GM19328 (cell line): ENCODE results near the gene MT1H.

Source experiments
- ATAC-seq: cut with Tn5 transposase; IDR thresholded peaks from one replicate; pipeline ENCODE4 v1.9.1; 2021; ENCODE audit warnings: mild to moderate bottlenecking, moderate library complexity; ENCODE audit not compliant: unreplicated experiment

The MT1H gene

DNA sequence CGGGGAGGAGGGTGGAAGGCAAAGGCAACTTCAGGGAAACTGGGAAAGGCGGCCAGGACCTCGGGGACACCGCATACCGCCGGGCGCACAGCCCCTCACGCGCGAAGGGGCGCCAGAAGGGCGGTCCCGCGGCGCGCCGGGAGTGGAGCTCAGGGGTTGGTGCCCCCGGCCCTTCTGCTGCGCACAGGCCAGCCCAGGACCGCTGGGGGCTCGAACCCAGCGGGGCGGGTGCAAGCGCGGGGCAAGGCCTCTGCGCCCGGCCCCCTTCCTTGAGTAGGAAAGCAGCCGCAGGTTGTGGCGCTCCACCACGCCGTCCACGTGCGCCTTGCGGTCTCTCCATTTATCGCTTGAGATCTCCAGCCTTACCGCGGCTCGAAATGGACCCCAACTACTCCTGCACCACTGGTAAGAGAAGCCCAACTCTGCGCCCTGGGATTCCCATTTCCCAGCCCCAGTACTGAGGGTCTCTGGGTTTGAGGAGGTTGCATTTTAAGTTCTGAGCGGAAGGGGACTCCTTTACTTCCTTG lies 34.1 kb upstream of the MT1H start:
- no peak for ATAC-seq

DNA sequence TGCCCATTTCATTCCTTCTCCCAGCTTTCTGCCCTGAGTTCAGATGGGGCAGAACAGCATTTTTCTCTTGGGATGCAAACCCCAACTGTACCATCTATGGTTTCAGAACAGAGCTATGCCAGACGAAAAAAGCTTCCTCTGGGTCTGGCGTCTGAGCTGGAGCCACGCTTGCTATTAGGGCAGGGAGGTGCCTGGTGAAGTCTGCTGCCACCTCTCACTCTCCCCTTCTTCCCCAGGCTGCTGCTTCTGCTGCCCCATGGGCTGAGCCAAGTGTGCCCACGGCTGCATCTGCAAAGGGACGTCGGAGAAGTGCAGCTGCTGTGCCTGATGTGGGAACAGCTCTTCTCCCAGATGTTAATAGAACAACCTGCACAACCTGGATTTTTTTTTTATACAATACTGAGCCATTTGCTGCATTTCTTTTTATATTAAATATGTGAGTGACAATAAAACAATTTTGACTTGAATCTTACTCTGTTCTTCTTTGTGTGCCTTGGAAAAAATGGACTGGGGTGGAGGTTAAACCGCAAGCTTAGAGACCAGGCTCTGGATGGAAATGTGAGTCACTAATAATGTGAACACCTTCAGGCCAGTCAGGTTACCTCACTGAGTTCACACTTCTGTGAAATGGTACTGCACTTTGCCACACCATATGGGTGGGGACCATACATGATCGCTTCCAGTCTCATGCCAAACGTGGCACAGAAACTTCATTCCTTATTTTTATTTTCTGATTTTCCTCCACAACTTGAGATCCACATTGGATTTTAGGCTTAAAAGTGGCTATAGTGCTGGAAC lies 32.8 kb upstream of the MT1H start:
- no peak for ATAC-seq

DNA sequence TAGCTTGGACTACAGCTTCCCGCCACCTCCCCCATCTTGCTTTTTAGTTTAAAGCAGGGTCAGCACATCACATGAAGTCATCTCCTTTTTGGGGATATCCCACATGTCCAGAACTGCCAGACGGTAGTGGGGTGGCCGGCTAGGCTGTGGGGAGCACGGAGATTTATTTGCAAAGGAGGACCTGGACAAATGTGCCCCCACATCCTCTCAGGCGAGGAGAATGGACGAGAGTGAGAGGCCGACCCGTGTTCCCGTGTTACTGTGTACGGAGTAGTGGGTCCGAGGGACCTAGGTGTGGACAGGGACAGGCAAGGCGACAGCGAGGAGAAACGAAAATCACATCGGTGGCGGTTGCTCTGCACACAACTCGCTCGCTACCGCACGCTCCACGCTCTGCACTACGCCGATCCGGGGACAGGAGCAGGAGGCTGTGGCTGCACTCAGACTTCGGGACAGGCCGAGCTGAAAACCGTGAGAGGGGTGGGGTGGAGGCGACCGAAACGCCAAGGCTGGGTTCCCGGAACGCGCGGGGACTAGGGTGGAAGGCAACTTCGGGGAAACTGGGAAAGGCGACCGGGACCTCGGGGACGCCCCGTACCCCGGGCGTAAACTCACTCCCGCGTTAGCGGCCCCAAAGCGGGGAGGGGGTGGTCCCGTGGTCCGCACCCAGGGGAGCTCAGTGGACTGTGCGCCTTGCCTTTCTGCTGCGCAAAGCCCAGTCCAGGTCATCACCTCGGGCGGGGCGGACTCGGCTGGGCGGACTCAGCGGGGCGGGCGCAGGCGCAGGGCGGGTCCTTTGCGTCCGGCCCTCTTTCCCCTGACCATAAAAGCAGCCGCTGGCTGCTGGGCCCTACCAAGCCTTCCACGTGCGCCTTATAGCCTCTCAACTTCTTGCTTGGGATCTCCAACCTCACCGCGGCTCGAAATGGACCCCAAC lies 31.5 kb upstream of the MT1H start, which contains the start of gene MT1A:
TSS of gene MT1A (plus strand) at position 853 of the 937 bp plus-strand sequence. CDS start at position 926, 73 bp downstream.
- ATAC-seq, result no peak

DNA sequence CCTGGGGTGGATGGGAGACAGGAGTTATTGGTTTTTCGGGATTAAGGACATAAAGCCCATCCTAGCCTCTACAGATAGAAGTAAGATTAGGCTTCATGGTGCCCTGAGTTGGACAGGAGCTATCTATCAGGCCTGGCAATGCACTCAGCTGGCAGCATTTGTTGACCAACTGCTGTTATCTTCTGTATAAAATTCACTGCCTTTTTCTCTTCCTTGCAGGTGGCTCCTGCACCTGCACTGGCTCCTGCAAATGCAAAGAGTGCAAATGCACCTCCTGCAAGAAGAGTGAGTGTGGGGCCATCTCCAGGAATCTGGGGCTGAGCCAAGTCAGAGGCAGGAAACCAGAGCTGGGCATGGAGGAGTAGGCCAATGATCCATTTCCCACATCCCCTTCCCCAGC lies 30.6 kb upstream of the MT1H start:
- no peak for ATAC-seq

DNA sequence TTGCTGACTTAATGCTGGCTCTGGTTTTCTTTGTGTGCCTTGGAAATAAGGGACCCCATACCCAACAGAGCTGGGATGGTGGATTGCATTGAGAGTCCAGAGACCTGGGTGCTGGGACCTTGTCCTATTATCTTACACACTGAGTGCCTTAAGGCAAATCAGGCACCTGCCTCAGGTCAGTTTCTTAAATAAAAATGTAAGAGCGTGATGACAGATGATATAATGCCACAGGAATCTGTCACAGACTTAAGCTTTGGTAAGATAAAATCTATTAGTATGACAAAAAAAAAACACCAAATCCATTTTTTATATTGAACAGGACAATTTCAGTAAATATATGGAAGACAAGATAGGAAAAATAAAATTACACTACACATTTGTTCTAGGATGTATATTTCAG lies 29.5 kb upstream of the MT1H start:
- ATAC-seq, result no peak

DNA sequence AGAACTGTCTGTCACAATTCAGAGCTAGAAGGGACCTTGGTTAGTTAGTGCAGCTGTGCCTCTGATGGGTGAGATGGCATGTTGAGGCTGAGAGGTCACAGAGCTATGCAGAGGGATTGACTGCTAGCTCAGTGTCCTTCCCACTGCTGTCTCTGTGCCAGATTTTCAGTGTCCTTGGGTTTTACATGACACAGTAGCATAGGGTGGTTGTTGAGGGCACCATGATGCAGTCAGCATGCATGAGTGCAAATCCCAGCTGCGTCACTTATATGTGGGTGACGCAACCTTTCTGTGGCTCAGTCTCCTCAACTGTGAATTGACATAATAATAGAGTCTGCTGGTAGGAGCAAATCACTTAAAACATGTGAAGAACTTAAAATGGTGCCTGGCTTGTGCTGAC lies 28.4 kb upstream of the MT1H start:
- ATAC-seq, result no peak

DNA sequence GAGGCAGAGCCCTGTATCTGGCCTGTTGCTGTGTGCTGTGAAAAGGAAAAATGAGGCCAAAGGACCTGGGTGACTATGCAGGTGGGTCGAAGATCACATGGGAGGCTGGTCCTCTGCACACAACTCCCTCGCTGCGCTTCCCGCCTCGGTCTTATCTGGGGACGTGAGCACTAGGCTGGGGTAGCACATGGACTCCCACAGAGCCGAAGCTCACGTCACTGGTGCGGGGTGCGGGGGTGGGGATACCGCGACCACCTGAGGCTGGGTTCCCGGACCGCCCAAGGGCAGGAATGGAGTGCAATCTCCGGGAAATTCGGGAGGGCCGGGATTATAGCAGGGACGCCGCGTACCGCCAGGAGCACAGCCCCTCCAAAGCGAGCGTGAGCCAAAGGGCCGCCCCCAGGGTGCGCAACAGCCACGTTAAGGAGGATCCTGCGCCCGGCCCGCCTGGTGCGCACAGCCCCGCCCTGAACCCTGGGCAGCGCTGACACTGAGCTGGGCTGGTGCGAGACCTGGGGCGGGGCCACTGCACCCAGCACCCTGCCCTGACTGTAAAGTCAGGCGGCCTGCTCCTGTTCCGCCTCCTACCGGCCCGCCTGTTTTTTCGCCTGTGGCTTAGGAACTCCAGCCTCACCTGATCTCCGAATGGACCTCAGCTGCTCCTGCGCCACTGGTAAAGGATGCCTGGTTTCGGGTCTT lies 26.4 kb upstream of the MT1H start:
- no peak for ATAC-seq

DNA sequence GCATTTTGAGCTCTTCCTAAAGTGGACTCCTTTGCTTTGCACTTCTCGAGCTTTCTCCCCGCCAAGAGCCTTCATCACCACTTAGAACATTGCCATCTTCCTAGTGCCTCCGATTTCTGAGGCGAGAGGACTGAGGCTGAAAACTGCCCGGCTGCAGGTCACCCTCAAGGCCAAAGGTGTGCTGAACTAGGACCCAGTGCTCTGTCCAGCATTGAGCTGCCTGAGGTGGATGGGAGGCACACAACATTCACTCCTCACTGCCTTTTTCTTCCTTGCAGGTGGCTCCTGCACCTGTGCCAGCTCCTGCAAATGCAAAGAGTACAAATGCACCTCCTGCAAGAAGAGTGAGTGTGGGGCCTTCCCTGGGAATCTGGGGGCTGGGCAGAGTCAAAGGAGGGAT lies 25.8 kb upstream of the MT1H start:
- ATAC-seq, result no peak

DNA sequence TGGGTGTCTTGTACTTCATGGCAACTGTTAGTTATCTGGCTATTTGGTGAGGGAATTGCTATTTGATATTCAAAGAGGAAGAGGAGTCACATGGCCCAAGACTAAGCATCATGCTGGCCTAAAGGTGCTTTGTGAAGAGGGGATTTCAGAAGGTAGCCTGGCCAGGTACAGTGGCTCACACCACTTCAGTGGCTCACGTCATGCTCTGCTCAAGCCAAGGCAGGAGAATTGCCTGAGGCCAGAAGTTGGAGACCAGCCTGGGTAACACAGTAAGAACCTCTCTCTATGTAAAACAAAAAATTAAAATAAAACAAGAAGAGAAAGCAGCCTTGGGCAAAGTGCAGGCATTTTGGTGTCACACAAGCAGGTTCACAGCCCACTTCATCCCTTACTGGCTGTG lies 24.3 kb upstream of the MT1H start:
- no peak for ATAC-seq

DNA sequence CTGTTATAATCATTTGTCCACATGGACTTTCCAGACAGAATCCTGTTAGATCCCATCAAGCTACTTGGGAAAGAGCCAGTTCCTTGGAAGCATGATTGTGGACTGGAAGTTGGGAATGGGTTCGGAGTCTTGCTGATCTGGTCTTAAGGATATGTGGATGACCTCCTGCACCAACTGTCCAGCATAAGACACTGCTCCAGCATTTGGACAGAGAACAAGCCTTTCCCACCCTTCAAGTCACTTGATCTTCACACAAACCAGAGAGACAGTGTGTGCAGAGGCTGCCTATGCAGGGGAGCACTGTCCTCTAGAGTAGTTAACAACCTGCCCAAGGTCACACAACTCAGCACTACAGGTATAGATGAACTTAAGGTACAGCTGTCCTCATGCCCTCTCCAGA lies 23.8 kb upstream of the MT1H start:
- no peak for ATAC-seq

DNA sequence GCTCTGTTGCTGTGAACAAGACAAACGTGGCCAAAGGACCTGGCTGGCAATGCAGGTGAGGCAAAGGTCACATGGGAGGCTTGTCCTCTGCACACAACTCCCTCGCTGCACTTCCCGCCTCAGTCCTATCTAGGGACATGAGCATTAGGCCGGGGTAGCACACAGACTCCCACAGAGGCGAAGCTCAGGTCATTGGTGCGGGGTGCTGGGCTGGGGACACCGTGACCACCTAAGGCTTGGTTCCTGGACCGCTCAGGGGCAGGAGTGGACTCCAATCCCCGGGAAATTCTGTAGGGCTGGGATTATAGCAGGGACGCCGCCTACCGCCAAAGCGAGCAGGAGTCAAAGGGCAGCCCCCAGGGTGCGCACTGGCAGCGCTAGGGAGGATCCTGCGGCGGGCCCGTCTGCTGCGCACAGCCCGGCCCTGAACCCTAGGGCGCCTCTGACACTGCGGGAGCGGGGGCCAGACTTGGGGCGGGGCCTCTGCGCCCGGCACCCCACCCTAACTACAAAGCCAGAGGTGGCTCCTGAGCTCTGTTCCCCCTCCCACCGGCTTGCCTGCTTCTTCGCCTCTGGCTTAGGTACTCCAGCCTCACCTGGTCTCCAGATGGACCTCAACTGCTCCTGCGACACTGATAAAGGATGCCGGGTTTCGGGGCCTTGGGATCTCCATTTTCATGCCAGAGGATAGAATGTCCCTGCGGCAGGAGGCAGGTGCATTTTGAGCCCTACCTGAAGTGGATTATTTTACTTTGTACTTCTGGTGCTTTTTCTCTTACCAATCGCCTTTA lies 21.8 kb upstream of the MT1H start:
- ATAC-seq, result no peak

DNA sequence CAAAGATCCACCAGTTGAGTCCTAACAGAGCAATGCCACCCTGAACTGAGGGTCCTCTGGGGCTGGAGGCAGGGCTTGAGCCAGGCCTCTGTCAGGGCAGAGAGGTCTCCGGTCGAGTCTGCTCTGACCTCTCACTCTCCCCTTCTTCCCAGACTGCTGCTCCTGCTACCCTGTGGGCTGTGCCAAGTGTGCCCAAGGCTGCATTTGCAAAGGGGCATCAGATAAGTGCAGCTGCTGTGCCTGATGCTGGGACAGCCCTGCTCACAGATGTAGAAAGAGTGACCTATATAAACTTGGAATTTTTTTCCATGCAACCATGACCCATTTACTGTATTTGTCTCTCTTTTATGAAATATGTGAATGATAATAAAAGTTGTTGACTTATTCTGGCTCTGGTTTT lies 20.3 kb upstream of the MT1H start:
- no peak for ATAC-seq

DNA sequence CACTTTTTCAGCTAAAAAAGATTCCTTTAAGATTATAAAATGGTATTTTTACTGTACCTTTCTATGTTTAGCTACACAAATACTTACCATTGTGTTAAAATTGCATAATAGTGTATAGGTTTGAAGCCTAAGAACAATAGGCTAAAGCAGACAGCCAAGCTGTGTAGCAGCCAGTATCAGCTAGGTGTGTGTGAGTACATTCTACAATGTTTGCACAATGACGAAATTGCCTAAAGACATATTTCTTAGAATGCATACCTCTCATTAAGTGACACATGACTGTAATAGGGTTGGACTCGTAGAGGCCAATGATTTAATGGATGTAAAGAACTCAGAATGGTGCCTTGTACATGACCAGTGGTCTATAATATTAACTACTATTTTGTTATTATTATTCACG lies 19.8 kb upstream of the MT1H start:
- no peak for ATAC-seq

DNA sequence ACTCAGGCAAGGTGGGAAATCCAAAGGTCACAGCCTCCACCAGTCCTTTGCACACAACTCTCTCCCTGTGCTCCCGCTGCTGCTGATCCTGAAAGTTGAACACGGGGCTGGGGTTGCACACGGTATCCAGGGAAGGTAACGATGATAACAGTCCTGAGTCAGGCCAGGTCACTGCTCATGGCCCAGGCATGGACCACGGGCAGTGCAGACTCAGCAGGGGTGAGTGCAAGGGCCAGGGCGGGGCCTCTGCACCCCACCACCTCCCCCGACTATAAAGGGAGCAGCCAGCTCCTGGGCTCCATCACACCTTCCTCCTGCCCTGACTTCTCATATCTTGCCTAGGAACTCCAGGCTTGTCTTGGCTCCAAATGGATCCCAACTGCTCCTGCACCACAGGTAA lies 18.0 kb upstream of the MT1H start, which contains the start of gene MT1B:
TSS of gene MT1B (plus strand) at position 301 of the 400 bp plus-strand sequence. CDS start at position 369, 68 bp downstream.
- no peak for ATAC-seq

DNA sequence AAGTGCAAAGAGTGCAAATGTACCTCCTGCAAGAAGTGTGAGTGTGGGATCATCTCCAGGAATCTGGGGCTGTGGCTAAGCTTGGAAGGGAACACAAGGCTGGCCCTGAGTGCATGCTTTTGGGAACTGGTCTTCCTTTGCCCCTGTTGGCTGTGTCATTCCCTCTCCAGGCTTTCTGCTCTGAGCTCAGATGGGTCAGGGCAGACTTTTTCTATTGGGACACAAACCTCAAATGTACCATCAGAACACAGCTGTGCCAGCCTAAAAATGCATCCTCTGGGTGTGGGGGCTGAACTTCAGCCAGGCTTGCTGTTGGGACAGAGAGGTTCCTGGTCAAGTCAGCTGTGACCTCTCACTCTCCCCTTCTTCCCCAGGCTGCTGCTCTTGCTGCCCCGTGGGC lies 17.0 kb upstream of the MT1H start:
- no peak for ATAC-seq

DNA sequence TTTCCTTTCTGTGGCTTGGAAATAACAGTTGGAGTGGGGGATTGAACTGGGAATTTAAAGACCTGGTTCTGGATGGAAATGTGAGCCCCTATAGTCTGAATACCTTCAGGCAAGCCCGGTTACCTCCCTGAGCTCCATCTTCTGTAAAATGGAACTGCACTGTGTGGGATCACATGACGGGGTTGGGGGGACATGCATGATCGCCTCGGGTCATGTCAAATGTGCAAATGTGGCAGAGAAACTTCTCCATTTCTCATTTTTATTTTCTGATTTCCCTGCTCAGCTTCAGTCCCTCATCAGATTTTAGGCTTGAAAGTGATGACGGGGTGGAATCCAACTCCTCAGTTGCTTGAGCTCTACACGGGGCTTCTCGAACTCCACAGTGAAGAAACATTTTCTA lies 16.4 kb upstream of the MT1H start:
- ATAC-seq, result no peak

DNA sequence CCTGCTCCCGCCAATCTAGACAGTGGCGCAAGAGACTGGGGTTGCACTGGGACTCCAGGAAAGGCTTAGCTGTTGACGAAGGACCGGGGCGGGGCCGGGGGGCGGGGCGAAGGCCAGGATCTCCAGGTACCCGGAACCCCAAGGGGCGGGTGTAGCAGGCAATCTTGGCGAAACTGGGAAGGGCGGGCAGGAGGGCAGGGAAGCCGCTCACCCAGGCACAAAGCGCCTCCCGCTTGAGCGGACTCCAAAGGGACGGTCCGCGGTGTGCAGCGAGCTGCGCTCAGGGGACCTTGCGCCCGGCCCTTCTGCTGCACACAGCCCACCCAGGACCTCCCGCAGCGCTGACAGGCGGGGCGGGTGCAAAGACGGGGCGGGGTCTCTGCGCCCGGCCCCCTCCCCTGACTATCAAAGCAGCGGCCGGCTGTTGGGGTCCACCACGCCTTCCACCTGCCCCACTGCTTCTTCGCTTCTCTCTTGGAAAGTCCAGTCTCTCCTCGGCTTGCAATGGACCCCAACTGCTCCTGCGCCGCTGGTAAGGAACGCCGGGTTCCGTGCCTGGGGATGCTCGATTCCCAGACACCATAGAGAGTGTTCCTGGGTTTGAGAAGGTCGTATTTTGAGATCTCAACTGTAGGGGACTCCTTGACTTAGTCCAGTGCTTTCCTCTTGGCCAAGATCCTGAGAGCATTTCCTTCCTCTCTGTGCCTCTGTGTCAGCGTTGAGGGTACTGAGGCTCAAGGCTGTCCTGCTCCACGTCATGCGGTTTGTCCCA lies 11.9 kb upstream of the MT1H start, which contains the start of gene MT1F:
TSS of gene MT1F (plus strand) at position 405 of the 772 bp plus-strand sequence. CDS start at position 505, 100 bp downstream.
- ATAC-seq, result no peak

DNA sequence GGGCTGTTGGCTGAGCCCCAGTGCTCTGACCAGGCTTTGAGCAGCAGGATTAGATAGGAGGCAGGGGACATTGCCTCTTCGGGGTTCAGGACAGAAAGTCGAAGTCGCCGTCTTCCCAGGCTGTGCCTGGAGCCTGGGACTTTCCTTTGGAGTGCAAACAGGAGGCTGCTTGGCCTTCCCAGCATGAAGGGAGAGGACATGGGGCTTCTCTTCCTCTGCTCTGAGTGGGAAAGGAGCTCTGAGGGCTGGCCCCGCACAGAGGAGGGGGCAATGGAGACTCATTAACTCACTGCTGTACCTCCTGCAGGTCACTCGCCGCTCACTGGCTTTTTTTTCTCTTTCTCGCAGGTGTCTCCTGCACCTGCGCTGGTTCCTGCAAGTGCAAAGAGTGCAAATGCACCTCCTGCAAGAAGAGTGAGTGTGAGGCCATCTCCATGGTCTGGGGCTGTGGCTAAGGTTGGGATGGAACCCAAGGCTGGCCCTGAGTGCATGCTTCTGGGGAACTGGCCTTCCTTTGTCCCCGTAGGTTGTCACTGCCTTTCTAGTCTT lies 11.2 kb upstream of the MT1H start:
- no peak for ATAC-seq
